GM23338 (cell line): ENCODE data around the gene CARNS1. TPM values are rescaled to one million over a fixed set of nuclear protein-coding genes. Genes with fewer than 3 reads are reported as not detected.

ENCODE experiments used
- ATAC-seq: fragments of 200-7000 bp; cut with Tn5 transposase; 3 replicates; pipeline ENCODE4 v1.9.1; 2020
- DNase-seq: peaks from one replicate; pipeline ENCODE4 v3.0.0-alpha.2; 2015; ENCODE audit warnings: low spot score
- H2AFZ ChIP-seq: fragments of 200-600 bp; sonication (generic); 2 replicates; pipeline ENCODE4 v1.8.0; 2016; ENCODE audit warnings: antibody characterized with exemption, mild to moderate bottlenecking, moderate library complexity
- H3F3A ChIP-seq: fragments of 200-600 bp; sonication (generic); replicated peaks from 2 replicates; pipeline ENCODE4 v1.8.0; 2017; ENCODE audit warnings: antibody characterized with exemption, mixed run types, low read depth
- H3K27ac ChIP-seq: fragments of 200-600 bp; sonication (generic); 2 replicates; pipeline ENCODE4 v1.6.1; 2016; ENCODE audit warnings: low read depth
- H3K27me3 ChIP-seq: fragments of 200-600 bp; sonication (generic); 2 replicates; pipeline ENCODE4 v1.8.0; 2016; ENCODE audit warnings: mild to moderate bottlenecking, mixed run types, moderate library complexity; ENCODE audit not compliant: insufficient read depth
- H3K36me3 ChIP-seq: fragments of 200-600 bp; sonication (generic); 2 replicates; pipeline ENCODE4 v1.8.0; 2016; ENCODE audit warnings: mild to moderate bottlenecking; ENCODE audit not compliant: insufficient read depth
- H3K4me1 ChIP-seq: fragments of 200-600 bp; sonication (generic); 2 replicates; pipeline ENCODE4 v1.8.0; 2016; ENCODE audit warnings: mild to moderate bottlenecking, moderate library complexity; ENCODE audit not compliant: insufficient read depth
- H3K4me2 ChIP-seq: fragments of 200-600 bp; sonication (generic); 2 replicates; pipeline ENCODE4 v1.7.1; 2017; ENCODE audit warnings: mixed run types
- H3K4me3 ChIP-seq: fragments of 200-600 bp; sonication (generic); 2 replicates; pipeline ENCODE4 v1.6.1; 2016; ENCODE audit warnings: mixed run types
- H3K79me2 ChIP-seq: fragments of 200-600 bp; sonication (generic); replicated peaks from 2 replicates; pipeline ENCODE4 v1.8.0; 2017; ENCODE audit warnings: mild to moderate bottlenecking; ENCODE audit not compliant: insufficient read depth
- H3K9me2 ChIP-seq: fragments of 200-600 bp; sonication (generic); 2 replicates; pipeline ENCODE4 v1.8.0; 2017; ENCODE audit not compliant: insufficient read depth
- H4K20me1 ChIP-seq: fragments of 200-600 bp; sonication (generic); replicated peaks from 2 replicates; pipeline ENCODE4 v1.8.0; 2017; ENCODE audit warnings: mild to moderate bottlenecking; ENCODE audit not compliant: insufficient read depth
- H3K27ac Mint-ChIP-seq: 2 replicates; pipeline ENCODE4 v1.8.0; 2020; ENCODE audit warnings: inconsistent platforms, mild to moderate bottlenecking, moderate library complexity, mixed read lengths
- H3K27me3 Mint-ChIP-seq: 3 replicates; pipeline ENCODE4 v1.8.0; 2022; ENCODE audit warnings: low read depth, mild to moderate bottlenecking, moderate library complexity, mixed read lengths, inconsistent platforms; ENCODE audit not compliant: insufficient read depth, poor library complexity
- H3K36me3 Mint-ChIP-seq: 3 replicates; pipeline ENCODE4 v1.8.0; 2021; ENCODE audit warnings: low read depth, mild to moderate bottlenecking, inconsistent platforms, moderate library complexity, mixed read lengths
- H3K4me1 Mint-ChIP-seq: 3 replicates; pipeline ENCODE4 v1.8.0; 2020; ENCODE audit warnings: mild to moderate bottlenecking, inconsistent platforms, mixed read lengths
- H3K4me3 Mint-ChIP-seq: 3 replicates; pipeline ENCODE4 v1.8.0; 2021; ENCODE audit warnings: moderate library complexity, mild to moderate bottlenecking, inconsistent platforms, mixed read lengths
- H3K9me3 Mint-ChIP-seq: 3 replicates; pipeline ENCODE4 v1.8.0; 2020; ENCODE audit warnings: moderate library complexity, mild to moderate bottlenecking, inconsistent platforms, mixed read lengths
- CREB1 ChIP-seq: fragments of 250-450 bp; sonication (Bioruptor Pico); IDR thresholded peaks from 2 replicates; pipeline ENCODE4 v1.5.0; 2020; ENCODE audit warnings: low read depth, mild to moderate bottlenecking, moderate library complexity
- EZH2 ChIP-seq: fragments of 200-600 bp; sonication (generic); IDR thresholded peaks from one replicate; pipeline ENCODE4 v1.8.0; 2017; ENCODE audit warnings: antibody characterized with exemption, mild to moderate bottlenecking, low read depth; ENCODE audit not compliant: unreplicated experiment
- EZH2phosphoT487 ChIP-seq: fragments of 200-600 bp; sonication (generic); IDR thresholded peaks from one replicate; pipeline ENCODE4 v1.8.1; 2018; ENCODE audit warnings: antibody characterized with exemption; ENCODE audit not compliant: unreplicated experiment
- JUNB ChIP-seq: IDR thresholded peaks from one replicate; pipeline ENCODE4 v1.6.1; 2016; ENCODE audit warnings: antibody characterized with exemption; ENCODE audit not compliant: unreplicated experiment
- NANOG ChIP-seq: IDR thresholded peaks from 2 replicates; pipeline ENCODE4 v1.6.1; 2016; ENCODE audit warnings: antibody characterized with exemption, borderline replicate concordance
- POLR2AphosphoS5 ChIP-seq: IDR thresholded peaks from 2 replicates; pipeline ENCODE4 v1.6.1; 2016; ENCODE audit warnings: antibody characterized with exemption, low read depth
- STAT1 ChIP-seq: IDR thresholded peaks from one replicate; pipeline ENCODE4 v1.6.1; 2016; ENCODE audit warnings: antibody characterized with exemption; ENCODE audit not compliant: unreplicated experiment
- ZNF331 ChIP-seq: fragments of 250-450 bp; sonication (Bioruptor Pico); IDR thresholded peaks from 2 replicates; pipeline ENCODE4 v1.5.0; 2020; ENCODE audit warnings: low read depth, mild to moderate bottlenecking, moderate library complexity
- polyA plus RNA-seq: library from polyadenylated mRNA; unstranded; fragments of >200 nt; fragmentation: Nextera tagmentation; extraction: Ambion mirVana; gene quantifications from 2 replicates; pipeline ENCODE4 v1.2.1, GENCODE V29; 2016
- total RNA-seq: library from RNA; depleted of rRNA; stranded (reverse); fragments of >200 nt; shearing (Covaris generic); gene quantifications from 2 replicates; pipeline ENCODE4 v1.2.3, GENCODE V29; 2014
- TF ChIP-seq, protein P1 (sequence below): IDR thresholded peaks from 2 replicates; pipeline ENCODE4 v1.6.1; 2016; ENCODE audit warnings: antibody characterized with exemption
- TF ChIP-seq, protein P2 (sequence below): fragments of 250-450 bp; sonication (Bioruptor Pico); IDR thresholded peaks from 2 replicates; pipeline ENCODE4 v1.5.0; 2020; ENCODE audit warnings: mild to moderate bottlenecking, moderate library complexity

The CARNS1 gene
- total and polyA plus RNA-seq, 2 experiments from 2014 or later, result 0.52 to 0.76 TPM

DNA sequence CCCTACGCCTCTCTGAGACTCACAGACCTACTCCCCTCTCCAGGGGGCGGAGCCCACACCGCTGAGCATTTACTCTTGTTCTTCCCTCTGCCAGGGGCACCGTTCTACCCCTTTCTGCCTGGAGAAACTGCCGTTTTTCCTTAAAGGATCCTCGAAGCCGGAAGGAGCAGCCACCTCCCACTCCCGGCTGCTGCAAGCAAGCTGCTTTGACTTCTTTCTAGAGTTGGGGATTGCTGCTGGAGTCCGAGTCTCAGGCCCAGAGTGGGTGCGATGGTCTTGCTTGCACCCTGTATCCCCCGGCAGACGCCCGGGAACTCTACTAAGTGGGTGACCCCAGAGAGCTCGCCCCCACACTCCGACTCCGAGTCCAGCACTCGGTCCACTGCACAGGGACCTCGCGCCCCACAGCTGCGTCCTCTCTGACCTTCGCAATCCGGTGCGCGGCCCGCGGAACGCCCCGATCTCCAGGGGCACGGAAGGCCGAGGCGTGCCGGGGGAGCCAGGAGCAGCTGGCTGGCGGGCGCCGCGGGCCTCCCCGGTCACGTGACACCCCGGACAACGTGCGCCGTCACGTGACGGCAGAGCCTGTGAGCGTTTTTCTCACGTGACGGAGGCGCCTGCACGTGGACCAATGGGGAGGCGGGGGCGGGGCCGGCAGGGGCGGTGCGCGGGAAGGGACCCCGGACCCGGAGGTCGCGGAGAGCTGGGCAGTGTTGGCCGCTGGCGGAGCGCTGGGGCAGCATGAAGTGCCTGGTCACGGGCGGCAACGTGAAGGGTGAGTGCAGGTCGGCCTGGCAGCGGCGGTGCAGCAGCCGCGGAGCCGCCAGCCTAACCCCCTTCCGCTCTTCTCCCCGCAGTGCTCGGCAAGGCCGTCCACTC lies 23.9 kb upstream of the CARNS1 start, which contains the start of gene RAD9A:
Gene RAD9A, plus strand, starts transcription at position 683 of the 879 bp plus-strand sequence. Its CDS starts 59 bp downstream, at position 742.
- H3K36me3 ChIP-seq, result no peaks in the 10 kb centered on the region
- H3K4me2 ChIP-seq, result peak within 1 kb of the TSS; percentile 99
- H3K9me3 Mint-ChIP-seq, result no peaks in the 10 kb centered on the region
- no peaks in the 10 kb centered on the region; the same call in 1 of the 2 replicates for H4K20me1 ChIP-seq
- H3K4me3 Mint-ChIP-seq, result peak within 1 kb of the TSS; percentile 90
- ATAC-seq, result peak; percentile 77
- H3K27me3 Mint-ChIP-seq, result peaks cover 15% of the 10 kb centered on the region
- H3K27ac Mint-ChIP-seq, result peak within 1 kb of the TSS; percentile 88; the same call in 1 of the 2 replicates
- H2AFZ ChIP-seq, result peak within 1 kb of the TSS; percentile 91
- H3F3A ChIP-seq, result 0 out of 2 replicates have a peak, but pooled peaks cover 8% of the 10 kb centered on the region
- peaks cover 14% of the 10 kb centered on the region for H3K4me1 ChIP-seq
- TF ChIP-seq CREB1 (CRISPR knock-in tag), result peak; percentile 88
- TF ChIP-seq POLR2AphosphoS5, result peak; percentile 86
- no peak for TF ChIP-seq STAT1
- no peak for TF ChIP-seq NANOG
- TF ChIP-seq ZNF331 (CRISPR knock-in tag), result no peak
- TF ChIP-seq, protein P1, sequence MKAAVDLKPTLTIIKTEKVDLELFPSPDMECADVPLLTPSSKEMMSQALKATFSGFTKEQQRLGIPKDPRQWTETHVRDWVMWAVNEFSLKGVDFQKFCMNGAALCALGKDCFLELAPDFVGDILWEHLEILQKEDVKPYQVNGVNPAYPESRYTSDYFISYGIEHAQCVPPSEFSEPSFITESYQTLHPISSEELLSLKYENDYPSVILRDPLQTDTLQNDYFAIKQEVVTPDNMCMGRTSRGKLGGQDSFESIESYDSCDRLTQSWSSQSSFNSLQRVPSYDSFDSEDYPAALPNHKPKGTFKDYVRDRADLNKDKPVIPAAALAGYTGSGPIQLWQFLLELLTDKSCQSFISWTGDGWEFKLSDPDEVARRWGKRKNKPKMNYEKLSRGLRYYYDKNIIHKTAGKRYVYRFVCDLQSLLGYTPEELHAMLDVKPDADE, result peak; percentile 75
- TF ChIP-seq EZH2phosphoT487, result no peak
- no peak for TF ChIP-seq JUNB
- H3K79me2 ChIP-seq, result 0 out of 2 replicates have a peak, but pooled peaks cover 3% of the 10 kb centered on the region
- peak; percentile 98 for DNase-seq
- H3K36me3 Mint-ChIP-seq, result peaks cover 14% of the 10 kb centered on the region
- no peak within 1 kb of the TSS for H3K27ac ChIP-seq
- peaks cover 39% of the 10 kb centered on the region for H3K4me1 Mint-ChIP-seq
- H3K4me3 ChIP-seq, result peak within 1 kb of the TSS; percentile 94
- no peaks in the 10 kb centered on the region for H3K9me2 ChIP-seq
- no peaks in the 10 kb centered on the region for H3K27me3 ChIP-seq

DNA sequence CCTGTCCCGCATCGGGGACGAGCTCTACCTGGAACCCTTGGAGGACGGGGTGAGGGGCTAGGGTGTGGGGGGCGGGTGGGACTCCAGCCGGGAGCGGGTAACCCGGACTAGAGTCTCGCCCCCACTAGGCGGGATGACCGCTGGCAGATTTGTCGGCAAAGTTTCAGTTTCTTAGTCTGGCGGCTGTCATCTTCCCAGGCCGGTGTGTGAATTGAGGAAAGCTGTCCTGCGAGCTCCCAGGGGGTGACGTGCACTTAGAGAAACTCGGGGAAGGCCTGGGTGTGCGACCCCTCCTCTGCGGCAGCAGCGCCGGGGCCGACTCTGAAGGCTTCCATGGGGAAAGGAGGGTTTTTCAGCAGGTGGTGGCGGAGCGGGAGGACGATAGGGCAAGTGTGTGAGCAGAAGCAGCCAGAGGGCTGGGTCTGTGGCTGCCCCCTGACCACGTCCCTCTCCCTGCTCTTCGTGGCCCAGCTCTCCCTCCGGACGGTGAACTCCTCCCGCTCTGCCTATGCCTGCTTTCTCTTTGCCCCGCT lies 23.2 kb upstream of the CARNS1 start:
- Histone ChIP-seq H3K4me1 (peaks cover 15% of the 10 kb centered on the region), H3K79me2 (0 out of 2 replicates have a peak, but pooled peaks cover 3% of the 10 kb centered on the region), H3K9me2 (no peaks in the 10 kb centered on the region), H3K4me2 (peak overlapping the region; percentile 99), H3K27me3 (no peaks in the 10 kb centered on the region), H3K27ac (no peak overlapping the region), H3F3A (0 out of 2 replicates have a peak, but pooled peaks cover 8% of the 10 kb centered on the region), H4K20me1 (no peaks in the 10 kb centered on the region; the same call in 1 of the 2 replicates), H3K36me3 (no peaks in the 10 kb centered on the region), H2AFZ (no peak overlapping the region), H3K4me3 (peak overlapping the region; percentile 94)
- Mint-ChIP-seq H3K27me3 (peaks cover 19% of the 10 kb centered on the region), H3K27ac (no peak overlapping the region), H3K4me1 (peaks cover 38% of the 10 kb centered on the region), H3K4me3 (peak overlapping the region; percentile 90), H3K36me3 (peaks cover 19% of the 10 kb centered on the region), H3K9me3 (no peaks in the 10 kb centered on the region)
- TF ChIP-seq JUNB (no peak), POLR2AphosphoS5 (no peak), EZH2 (no peak), STAT1 (no peak)
- TF ChIP-seq, protein P2, sequence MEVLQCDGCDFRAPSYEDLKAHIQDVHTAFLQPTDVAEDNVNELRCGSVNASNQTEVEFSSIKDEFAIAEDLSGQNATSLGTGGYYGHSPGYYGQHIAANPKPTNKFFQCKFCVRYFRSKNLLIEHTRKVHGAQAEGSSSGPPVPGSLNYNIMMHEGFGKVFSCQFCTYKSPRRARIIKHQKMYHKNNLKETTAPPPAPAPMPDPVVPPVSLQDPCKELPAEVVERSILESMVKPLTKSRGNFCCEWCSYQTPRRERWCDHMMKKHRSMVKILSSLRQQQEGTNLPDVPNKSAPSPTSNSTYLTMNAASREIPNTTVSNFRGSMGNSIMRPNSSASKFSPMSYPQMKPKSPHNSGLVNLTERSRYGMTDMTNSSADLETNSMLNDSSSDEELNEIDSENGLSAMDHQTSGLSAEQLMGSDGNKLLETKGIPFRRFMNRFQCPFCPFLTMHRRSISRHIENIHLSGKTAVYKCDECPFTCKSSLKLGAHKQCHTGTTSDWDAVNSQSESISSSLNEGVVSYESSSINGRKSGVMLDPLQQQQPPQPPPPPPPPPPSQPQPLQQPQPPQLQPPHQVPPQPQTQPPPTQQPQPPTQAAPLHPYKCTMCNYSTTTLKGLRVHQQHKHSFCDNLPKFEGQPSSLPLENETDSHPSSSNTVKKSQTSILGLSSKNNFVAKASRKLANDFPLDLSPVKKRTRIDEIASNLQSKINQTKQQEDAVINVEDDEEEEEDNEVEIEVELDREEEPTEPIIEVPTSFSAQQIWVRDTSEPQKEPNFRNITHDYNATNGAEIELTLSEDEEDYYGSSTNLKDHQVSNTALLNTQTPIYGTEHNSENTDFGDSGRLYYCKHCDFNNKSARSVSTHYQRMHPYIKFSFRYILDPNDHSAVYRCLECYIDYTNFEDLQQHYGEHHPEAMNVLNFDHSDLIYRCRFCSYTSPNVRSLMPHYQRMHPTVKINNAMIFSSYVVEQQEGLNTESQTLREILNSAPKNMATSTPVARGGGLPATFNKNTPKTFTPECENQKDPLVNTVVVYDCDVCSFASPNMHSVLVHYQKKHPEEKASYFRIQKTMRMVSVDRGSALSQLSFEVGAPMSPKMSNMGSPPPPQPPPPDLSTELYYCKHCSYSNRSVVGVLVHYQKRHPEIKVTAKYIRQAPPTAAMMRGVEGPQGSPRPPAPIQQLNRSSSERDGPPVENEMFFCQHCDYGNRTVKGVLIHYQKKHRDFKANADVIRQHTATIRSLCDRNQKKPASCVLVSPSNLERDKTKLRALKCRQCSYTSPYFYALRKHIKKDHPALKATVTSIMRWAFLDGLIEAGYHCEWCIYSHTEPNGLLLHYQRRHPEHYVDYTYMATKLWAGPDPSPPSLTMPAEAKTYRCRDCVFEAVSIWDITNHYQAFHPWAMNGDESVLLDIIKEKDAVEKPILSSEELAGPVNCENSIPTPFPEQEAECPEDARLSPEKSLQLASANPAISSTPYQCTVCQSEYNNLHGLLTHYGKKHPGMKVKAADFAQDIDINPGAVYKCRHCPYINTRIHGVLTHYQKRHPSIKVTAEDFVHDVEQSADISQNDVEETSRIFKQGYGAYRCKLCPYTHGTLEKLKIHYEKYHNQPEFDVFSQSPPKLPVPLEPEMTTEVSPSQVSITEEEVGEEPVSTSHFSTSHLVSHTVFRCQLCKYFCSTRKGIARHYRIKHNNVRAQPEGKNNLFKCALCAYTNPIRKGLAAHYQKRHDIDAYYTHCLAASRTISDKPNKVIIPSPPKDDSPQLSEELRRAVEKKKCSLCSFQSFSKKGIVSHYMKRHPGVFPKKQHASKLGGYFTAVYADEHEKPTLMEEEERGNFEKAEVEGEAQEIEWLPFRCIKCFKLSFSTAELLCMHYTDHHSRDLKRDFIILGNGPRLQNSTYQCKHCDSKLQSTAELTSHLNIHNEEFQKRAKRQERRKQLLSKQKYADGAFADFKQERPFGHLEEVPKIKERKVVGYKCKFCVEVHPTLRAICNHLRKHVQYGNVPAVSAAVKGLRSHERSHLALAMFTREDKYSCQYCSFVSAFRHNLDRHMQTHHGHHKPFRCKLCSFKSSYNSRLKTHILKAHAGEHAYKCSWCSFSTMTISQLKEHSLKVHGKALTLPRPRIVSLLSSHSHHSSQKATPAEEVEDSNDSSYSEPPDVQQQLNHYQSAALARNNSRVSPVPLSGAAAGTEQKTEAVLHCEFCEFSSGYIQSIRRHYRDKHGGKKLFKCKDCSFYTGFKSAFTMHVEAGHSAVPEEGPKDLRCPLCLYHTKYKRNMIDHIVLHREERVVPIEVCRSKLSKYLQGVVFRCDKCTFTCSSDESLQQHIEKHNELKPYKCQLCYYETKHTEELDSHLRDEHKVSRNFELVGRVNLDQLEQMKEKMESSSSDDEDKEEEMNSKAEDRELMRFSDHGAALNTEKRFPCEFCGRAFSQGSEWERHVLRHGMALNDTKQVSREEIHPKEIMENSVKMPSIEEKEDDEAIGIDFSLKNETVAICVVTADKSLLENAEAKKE (CRISPR knock-in tag), result no peak
- ATAC-seq (peak; percentile 1; the same call in 2 of the 3 replicates), DNase-seq (no peak)
